Activated naive CD4-positive, alpha-beta T cell treated with Interleukin-2 at 50 U/mL for 16 hours (primary cell): Measurements from ENCODE around the gene S100A5.
"Not testable (repeated sequence)": the region's sequence is repeated elsewhere in the genome, so short reads cannot be mapped to it uniquely, and the experiment has no call there.

Source experiments
- DNase-seq: peaks from one replicate; pipeline ENCODE4 v3.0.0-alpha.2; 2020

Gene S100A5

GRCh38 chr1:153540394-153541361, at the start of gene S100A5:
S100A5 (minus strand) TSS chr1:153540934; CDS start chr1:153540191, 743 bp downstream.
- peak; percentile 58 for DNase-seq

GRCh38 chr1:153588482-153588881, 47.7 kb upstream of the S100A5 start:
- DNase-seq = no peak

GRCh38 chr1:153588033-153588432, 47.3 kb upstream of the S100A5 start:
- DNase-seq = not testable (repeated sequence)

- no peak for DNase-seq
These were observed 46.6 kb upstream of the S100A5 start for GRCh38 chr1:153587314-153587713.

- no peak for DNase-seq
These were observed 45.6 kb upstream of the S100A5 start for GRCh38 chr1:153586347-153586746.

- no peak for DNase-seq
These were observed 44.3 kb upstream of the S100A5 start for GRCh38 chr1:153585006-153585405.

GRCh38 chr1:153583976-153584375, 43.2 kb upstream of the S100A5 start:
- DNase-seq = no peak

- DNase-seq = not testable (repeated sequence)
These were observed 42.8 kb upstream of the S100A5 start for GRCh38 chr1:153583514-153583913.

GRCh38 chr1:153582836-153583235, 42.1 kb upstream of the S100A5 start:
- not testable (repeated sequence) for DNase-seq

- no peak for DNase-seq
These were observed 38.2 kb upstream of the S100A5 start for GRCh38 chr1:153578936-153579335.

GRCh38 chr1:153578490-153578889, 37.8 kb upstream of the S100A5 start:
- no peak for DNase-seq

GRCh38 chr1:153577624-153578051, 36.9 kb upstream of the S100A5 start:
- DNase-seq = no peak

GRCh38 chr1:153577138-153577537, 36.4 kb upstream of the S100A5 start:
- DNase-seq = no peak

GRCh38 chr1:153575497-153575896, 34.8 kb upstream of the S100A5 start:
- DNase-seq = not testable (repeated sequence)

- not testable (repeated sequence) for DNase-seq
These were observed 34.4 kb upstream of the S100A5 start for GRCh38 chr1:153575081-153575491.

GRCh38 chr1:153573351-153573750, 32.6 kb upstream of the S100A5 start:
- DNase-seq = no peak

- peak; percentile 59 for DNase-seq
These were observed 31.9 kb upstream of the S100A5 start for GRCh38 chr1:153572569-153573015.

- DNase-seq = no peak
These were observed 31.0 kb upstream of the S100A5 start for GRCh38 chr1:153571706-153572105.

- no peak for DNase-seq
These were observed 30.1 kb upstream of the S100A5 start for GRCh38 chr1:153570874-153571273.

GRCh38 chr1:153569465-153569864, 28.7 kb upstream of the S100A5 start:
- DNase-seq = no peak

GRCh38 chr1:153568367-153569099, 27.8 kb upstream of the S100A5 start:
- peak; percentile 82 for DNase-seq

GRCh38 chr1:153567621-153568366, 27.1 kb upstream of the S100A5 start:
- DNase-seq = peak; percentile 64
